Measurements from ENCODE around the gene B3GAT2. TPM values are rescaled to one million over a fixed set of nuclear protein-coding genes. Genes with fewer than 3 reads are reported as not detected.

Gene B3GAT2
- total RNA-seq, 1 experiment from 2014 or later, result not detected

DNA sequence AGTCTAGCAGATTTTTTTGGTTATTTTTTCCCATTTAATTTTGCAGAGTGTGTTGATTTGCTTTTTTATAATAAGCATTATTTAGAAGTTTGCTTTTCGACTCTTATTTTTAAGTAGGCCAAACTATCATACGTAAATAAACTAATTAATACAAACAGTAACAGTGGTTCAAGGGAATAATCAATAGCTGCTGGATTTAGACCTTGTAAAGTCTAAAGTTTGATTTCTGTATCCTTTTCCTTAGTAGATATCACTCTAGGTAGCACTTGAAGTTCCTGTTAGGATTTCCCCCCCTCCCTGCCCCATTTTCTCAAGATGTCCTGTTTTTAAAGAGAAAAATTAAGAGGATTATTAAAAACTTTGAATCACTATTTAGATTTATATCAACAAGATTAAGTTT, 136.1 kb downstream of the B3GAT2 start (continued):
- no peak for TF ChIP-seq CTCF (IDR thresholded peaks at IDR 0.05 in 2 of 3, conservative IDR thresholded peaks at IDR 0.05 in 1 of 3; ENCODE audit: borderline replicate concordance in 1 of 3, insufficient read depth in 1 of 3, low read depth in 2 of 3, low read length in 2 of 3)
- TF ChIP-seq, protein P1, sequence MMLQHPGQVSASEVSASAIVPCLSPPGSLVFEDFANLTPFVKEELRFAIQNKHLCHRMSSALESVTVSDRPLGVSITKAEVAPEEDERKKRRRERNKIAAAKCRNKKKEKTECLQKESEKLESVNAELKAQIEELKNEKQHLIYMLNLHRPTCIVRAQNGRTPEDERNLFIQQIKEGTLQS (IDR thresholded peaks at IDR 0.05), result no peak
- no peak for TF ChIP-seq EZH2phosphoT487 (IDR thresholded peaks at IDR 0.05; ENCODE audit: borderline replicate concordance)
- no peak for TF ChIP-seq YY1 (IDR thresholded peaks at IDR 0.05; ENCODE audit: extremely low read depth, insufficient replicate concordance, low read depth, low read length)
- TF ChIP-seq EZH2 (IDR thresholded peaks at IDR 0.05), result no peak
- no peak for TF ChIP-seq SRF (IDR thresholded peaks at IDR 0.05; ENCODE audit: low read depth)

- no TSS peak for BruUV-seq (replicated peaks)
- CTCF ChIA-PET, result no interaction called here
- intact Hi-C loops (cut with micrococcal nuclease), result no loop called here
- no peaks in the 10 kb centered on the region for H4K20me1 ChIP-seq (ENCODE audit: insufficient read depth)
- no peak overlapping the region for H3K27ac ChIP-seq (ENCODE audit: low read depth, low read length)
- H3K36me3 ChIP-seq (ENCODE audit: control insufficient read depth in 1 of 2, insufficient read depth in 2 of 2, low read length in 2 of 2), result no peaks in the 10 kb centered on the region
- no peaks in the 10 kb centered on the region for H3K79me2 ChIP-seq (ENCODE audit: insufficient read depth, low read length)
- POLR2A ChIA-PET, result no interaction called here
- H3K4me1 ChIP-seq (ENCODE audit: control insufficient read depth in 1 of 2, insufficient read depth in 2 of 2, low read length in 2 of 2), result no peaks in the 10 kb centered on the region
- H3K9me2 ChIP-seq (ENCODE audit: insufficient read depth), result no peaks in the 10 kb centered on the region
- no peaks in the 10 kb centered on the region for H3K27me3 ChIP-seq (ENCODE audit: insufficient read depth, low read length)
- TF ChIP-seq ZFX (IDR thresholded peaks at IDR 0.05) (no peak), TCF7L2 (IDR thresholded peaks at IDR 0.05; ENCODE audit: borderline replicate concordance, extremely low read depth, insufficient read depth, insufficient read length) (no peak), MAX (IDR thresholded peaks at IDR 0.05) (no peak), JUND (IDR thresholded peaks at IDR 0.05) (no peak), YY1 (IDR thresholded peaks at IDR 0.05; ENCODE audit: extremely low read depth, insufficient replicate concordance, low read depth, low read length) (no peak), SP1 (IDR thresholded peaks at IDR 0.05; ENCODE audit: low read depth) (no peak), ELF1 (IDR thresholded peaks at IDR 0.05; ENCODE audit: borderline replicate concordance, low read depth) (no peak), ZNF274 (IDR thresholded peaks at IDR 0.05; ENCODE audit: low read depth, low read length) (no peak)
- TF ChIP-seq, protein P2, sequence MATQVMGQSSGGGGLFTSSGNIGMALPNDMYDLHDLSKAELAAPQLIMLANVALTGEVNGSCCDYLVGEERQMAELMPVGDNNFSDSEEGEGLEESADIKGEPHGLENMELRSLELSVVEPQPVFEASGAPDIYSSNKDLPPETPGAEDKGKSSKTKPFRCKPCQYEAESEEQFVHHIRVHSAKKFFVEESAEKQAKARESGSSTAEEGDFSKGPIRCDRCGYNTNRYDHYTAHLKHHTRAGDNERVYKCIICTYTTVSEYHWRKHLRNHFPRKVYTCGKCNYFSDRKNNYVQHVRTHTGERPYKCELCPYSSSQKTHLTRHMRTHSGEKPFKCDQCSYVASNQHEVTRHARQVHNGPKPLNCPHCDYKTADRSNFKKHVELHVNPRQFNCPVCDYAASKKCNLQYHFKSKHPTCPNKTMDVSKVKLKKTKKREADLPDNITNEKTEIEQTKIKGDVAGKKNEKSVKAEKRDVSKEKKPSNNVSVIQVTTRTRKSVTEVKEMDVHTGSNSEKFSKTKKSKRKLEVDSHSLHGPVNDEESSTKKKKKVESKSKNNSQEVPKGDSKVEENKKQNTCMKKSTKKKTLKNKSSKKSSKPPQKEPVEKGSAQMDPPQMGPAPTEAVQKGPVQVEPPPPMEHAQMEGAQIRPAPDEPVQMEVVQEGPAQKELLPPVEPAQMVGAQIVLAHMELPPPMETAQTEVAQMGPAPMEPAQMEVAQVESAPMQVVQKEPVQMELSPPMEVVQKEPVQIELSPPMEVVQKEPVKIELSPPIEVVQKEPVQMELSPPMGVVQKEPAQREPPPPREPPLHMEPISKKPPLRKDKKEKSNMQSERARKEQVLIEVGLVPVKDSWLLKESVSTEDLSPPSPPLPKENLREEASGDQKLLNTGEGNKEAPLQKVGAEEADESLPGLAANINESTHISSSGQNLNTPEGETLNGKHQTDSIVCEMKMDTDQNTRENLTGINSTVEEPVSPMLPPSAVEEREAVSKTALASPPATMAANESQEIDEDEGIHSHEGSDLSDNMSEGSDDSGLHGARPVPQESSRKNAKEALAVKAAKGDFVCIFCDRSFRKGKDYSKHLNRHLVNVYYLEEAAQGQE (IDR thresholded peaks at IDR 0.05; ENCODE audit: low read depth), result no peak
- no peak overlapping the region for H2AFZ ChIP-seq (ENCODE audit: low read depth, low read length, poor library complexity, severe bottlenecking)
- DNase-seq (ENCODE audit: low read depth, low spot score) (no peak), ATAC-seq (no peak)
- RAD21 ChIA-PET (ENCODE audit: low non-redundant PET in 1 of 2, low total read pairs in 2 of 2, uncharacterized antibody in 2 of 2, unreplicated experiment in 2 of 2), result no interaction called here
- no peak overlapping the region for H3K4me2 ChIP-seq (ENCODE audit: low read length)
- no peak overlapping the region for H3K9ac ChIP-seq (ENCODE audit: low read length)
- H3K4me3 ChIP-seq (replicated peaks in 1 of 2; ENCODE audit: low read depth in 1 of 2, low read length in 2 of 2), result no peak overlapping the region
- no peaks in the 10 kb centered on the region for H3K9me3 ChIP-seq (ENCODE audit: control insufficient read depth in 1 of 2, insufficient read depth in 1 of 2, low read depth in 1 of 2, low read length in 2 of 2)
Observed at GRCh38 chr6:70819646-70820045, 137.2 kb downstream of the B3GAT2 start.
